T-helper 2 cell (primary cell): ENCODE data around the gene GALNTL6.
"Not testable (repeated sequence)": the region's sequence is repeated elsewhere in the genome, so short reads cannot be mapped to it uniquely, and the experiment has no call there.

ENCODE experiments used
- DNase-seq, 5 experiments: peaks; one replicate each; pipeline versions ENCODE4 v3.0.0 to v3.0.0-alpha.2; 2012 to 2022

GALNTL6 gene

DNA sequence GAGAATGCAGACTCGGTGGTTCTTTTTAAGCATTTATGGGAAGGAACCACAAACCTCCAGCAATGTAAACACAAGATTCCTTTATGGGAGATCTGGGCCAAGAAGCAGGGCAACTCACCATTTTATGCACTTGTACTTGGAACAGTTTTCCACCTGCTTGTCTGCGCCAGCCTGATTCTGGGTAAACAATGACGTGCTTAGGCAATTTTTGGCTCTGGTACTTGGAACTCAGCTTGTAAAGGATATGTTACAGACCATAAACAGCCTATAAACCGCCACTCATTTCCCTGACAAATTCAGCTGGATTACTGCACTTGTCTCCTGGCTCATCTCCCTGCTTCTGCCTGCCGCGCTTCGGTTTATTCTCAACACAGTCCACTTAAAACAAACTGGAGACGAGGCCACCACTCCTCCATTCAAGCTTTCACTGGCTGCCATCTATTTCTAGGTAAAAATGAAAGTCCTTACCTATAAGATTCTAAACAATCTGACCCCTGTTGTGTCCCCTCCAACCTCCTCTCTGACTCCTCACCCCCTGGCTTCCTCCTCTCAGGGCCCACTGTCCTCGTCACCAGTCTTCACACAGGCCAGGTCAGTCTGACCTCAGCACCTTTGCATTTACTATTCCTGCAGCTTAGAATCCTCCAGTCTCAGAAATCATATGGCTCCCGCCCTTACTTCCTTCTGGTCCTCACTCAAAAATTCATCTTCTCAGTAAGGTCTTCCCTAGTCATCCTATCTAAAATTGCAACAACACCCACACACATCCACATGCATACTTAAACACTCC, 1149.6 kb downstream of the GALNTL6 start:
- no peak for DNase-seq

DNA sequence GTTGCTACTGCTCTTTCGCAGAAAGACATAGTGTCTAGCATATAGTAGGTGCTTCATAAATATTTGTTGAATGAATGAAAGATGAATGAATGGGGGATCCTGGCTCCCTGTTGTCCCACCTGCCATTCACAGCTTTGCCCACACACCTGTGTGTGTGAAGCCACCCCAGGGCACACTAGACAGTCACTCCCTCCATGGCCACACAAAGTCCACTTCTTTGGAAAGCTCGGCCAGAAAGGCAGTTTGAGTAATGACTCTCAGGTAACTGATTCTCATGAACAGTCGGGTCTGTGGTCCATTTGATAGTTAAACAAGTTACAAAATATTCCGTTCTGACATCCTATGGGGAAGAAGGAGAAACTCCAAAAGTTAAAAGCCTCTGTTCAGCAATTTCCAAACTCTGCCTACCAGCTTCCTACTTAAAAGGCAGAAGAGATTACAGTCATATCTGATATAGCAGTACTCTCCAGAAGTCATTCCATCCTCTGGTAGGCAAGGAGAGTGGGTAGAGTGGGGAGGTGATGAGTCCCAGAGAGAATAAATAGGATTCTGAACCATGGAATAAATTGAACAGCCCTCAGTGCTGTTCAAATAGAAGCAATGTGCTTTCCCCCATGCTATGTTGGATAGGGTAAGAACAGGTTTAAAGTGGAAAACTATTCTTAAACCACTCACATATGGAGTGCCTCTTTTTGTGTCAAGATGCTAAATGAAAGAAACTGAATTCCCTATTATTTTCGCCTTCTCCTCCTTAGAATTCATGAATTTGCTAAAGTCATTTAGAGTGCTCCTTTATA, 1150.5 kb downstream of the GALNTL6 start:
- no peak for DNase-seq

DNA sequence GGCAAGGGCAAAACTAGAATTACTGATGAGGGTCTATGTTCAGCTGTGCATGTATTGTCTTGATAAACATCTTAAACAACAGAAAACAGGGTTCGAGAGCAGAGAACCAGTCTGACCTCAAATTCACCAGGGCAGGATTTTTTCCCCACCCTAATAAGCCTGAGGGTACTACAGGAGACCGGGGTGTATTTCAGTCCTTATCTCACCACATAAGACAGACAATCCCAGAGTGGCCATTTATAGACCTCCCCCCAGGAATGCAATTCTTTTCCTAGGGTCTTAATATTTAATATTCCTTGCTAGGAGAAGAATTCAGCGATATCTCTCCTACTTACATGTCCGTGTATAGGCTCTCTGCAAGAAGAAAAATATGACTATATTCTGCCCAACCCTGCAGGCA, 1157.0 kb downstream of the GALNTL6 start:
- not testable (repeated sequence) for DNase-seq

DNA sequence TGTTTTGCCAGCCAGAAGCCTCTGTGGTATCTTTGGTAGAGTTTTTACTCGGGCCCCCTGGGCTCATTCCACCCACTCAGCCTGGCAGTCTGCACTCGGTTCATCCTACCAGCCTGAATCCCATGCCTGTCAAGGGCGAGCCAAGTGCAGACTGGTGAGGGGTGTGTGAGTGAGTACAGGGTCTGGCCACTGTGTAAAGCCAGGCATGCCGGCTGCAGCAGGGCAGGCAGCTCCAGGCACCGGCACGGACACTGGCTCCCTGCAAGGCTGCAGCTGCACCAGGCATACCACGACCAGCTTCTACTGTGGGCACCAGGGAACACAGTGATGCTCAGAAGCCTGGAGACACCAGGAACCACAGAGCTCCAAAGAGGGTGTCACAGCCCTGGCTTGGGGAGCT, 1161.4 kb downstream of the GALNTL6 start:
- no peak for DNase-seq

DNA sequence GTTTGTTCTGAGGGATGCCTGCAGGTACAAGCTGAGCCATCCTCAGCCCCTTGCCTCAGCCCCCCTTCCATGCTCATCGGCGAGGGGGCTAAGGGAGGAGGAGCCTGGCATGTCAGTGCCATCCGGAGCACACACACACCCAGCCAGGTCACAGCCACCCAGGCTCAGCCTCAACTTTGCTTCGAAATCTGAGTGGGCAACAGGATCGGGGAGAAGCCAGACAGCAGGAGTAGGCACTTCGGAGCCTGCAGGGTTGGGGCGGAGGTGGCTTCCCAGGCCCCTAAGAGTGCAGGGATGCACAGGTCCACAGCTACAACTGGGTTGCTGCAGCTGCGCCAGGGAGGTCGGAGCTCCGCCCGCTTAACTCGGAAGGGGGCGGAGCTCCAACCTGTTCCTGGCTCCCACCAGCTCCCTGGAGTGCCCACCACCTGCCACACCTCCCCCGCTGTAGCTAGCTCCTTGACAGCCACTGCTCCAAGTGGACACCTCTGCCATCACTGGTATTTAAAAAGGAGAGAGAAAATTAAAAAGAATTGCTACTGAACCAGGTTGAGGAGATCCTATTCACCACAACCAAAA, 1162.5 kb downstream of the GALNTL6 start:
- DNase-seq, result no peak

DNA sequence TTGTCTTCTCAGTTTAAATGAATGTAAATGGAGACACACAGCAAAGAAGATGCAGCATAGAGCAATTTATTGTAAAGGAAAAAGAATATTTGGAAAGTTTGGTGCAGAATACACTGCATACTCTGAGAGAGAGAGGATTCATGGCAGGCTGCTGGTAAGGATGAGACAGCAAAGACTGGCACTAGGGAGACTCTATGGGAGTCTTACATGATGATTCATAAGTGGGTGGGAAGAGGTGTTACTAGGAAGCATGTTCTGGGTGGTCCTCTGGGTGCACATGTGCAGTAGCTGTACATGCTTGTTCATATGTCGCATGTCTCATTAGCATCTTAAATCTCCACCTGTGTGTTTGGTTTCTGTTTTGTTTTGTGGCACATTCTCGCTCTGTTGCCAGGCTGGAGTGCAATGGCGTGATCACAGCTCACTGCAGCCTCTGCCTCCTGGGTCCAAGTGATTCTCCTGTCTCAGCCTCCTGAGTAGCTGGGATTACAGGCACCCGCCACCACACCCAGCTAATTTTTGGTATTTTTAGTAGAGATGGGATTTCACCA, 1164.4 kb downstream of the GALNTL6 start:
- DNase-seq, result not testable (repeated sequence)

DNA sequence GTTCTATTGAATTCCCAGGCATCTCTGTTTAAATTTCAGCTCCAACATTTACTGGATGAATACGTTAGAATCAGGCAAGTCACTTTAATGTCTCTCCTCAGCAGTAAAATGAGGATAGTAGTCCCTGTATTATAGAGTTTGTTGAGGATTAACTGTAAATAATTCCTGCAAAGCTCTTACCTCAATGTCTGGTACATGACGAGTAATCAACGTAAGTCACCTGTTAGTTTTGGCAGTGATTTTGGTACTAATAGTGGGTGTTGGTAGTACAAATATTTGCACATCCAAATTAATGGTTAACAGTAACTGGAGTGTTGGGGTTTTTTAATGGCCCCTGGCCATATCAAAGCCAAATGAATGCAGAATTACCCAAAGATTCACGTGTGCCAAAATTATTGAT, 1165.6 kb downstream of the GALNTL6 start:
- DNase-seq, result no peak

DNA sequence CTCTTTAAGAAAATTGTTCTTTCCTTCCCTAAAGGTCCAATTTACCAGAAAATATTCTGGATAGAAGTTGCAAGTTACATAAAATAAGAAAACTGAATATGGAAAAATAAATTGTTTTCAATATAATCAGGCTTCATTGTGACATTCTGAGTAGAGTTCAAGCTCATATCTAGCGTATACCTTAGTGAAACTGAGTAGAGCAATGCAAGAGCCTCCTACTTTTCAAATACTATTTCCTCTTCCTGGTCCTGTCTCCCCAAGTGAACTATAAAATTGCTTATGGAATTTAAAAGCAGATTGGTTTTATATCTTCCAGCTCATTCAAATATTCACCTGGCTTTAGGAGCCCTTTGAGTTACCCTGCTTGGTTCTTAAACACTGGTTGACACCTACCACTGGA, 1166.1 kb downstream of the GALNTL6 start:
- no peak for DNase-seq

DNA sequence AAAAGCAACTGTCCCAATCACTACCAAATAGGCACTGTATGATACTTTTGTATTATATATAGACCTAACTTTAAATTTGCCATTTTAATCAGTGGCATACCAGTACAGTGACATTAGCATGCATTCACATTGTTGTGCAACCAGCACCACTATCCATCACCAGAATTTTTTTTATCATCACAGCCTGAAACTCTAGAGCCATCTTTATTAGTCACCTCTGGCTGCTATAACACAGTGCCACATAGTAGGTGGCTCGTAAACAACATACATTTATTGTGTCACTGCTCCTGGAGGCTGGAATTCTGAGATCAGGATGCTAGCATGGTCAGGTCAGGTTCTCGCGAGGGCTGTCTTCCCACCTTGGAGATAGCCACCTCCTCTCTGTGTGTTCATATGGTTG, 1167.0 kb downstream of the GALNTL6 start:
- DNase-seq, result no peak

DNA sequence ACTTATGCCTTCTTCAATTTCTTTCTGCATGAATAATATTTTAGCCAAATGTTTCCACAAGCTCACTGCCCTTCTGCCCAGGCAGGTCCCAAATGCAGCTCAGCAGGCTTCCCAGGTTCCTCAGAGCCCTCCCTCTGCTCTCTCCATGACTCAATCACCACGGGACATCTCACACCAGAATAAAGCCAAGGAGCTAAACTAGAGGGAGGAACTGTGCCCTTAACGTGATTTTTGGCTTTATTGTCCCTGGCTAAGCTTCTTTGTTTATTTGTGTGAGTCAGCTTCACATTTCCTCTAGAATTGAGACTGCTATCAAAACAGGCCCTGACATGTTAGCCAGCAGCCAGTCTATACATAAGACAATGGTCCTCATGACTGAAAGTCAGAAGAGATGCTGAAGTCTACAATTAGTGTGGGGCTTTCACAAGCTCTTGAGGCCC, 1169.0 kb downstream of the GALNTL6 start:
- DNase-seq, result no peak

DNA sequence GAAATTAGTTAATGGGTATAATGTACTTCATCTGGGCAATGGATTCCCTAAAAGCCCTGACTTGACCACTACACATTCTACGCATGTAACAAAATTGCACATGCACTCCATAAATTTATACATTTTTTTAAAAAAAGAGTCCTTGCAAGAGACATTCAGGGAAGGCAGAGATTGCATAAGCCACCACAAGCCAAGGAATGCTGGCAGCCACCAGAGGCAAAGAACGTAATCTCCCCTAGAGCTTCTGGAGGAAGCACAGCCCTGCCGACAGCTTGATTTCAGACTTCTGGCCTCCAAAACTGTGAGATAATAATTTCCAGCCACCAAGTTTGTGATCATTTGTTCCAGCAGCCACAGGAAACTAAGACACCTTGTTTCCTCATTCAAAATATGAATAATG, 1169.8 kb downstream of the GALNTL6 start:
- DNase-seq, result no peak

DNA sequence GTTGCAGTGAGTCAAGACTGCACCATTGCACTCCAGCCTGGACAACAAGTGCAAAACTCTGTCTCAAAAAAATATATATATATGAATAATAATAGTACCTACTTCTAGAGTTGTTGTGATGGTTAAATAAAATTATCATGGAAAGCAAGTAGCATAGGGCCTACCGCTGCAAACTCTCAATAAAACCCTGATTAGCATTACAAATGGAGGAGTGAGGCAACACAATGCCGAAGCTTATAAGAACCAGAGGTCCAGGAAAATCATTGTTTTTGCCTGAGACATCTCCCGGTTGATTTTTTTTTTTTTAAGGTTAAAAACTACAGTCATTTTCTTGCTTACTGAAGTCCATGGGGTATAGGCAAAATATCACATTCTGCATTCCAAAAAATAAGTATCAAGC, 1170.4 kb downstream of the GALNTL6 start:
- DNase-seq, result no peak

DNA sequence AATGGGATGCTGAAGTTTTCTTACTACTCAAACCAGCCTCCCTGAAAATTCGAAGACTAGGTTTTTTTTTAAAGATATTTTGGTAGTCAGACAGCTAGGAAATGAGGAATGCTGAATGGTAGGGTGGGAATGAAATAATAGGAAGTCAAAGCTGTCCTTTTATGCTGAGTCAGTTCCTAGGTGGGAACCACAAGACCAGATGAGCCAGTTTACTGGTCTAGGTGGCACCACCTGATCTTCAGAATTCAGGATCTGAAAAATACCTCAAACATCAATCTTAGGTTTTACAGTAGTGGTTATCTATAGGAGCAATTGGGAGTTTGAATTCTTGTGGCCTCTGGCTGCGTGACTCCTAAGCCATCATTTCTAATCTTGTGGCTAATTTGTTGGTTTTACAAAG, 1172.3 kb downstream of the GALNTL6 start:
- DNase-seq, result no peak

DNA sequence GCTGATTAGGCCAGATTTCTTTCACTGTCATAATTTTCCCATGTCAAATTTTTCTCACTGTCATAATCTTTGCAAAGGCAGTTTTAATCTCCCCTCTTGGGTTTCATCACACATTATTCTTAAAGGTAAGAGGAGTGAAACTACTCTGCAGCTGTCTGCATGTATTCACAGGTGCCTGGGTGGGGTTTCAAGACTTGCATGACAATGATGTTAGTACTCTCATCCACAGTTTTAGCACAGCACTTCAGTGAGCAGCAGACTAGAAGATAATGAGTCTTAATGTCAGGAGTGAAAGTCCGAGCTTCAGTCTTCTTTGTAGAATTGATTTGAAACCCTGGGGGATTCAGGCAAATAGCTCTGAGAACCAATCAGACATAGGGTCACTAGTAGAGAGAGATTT, 1172.9 kb downstream of the GALNTL6 start:
- DNase-seq, result no peak

DNA sequence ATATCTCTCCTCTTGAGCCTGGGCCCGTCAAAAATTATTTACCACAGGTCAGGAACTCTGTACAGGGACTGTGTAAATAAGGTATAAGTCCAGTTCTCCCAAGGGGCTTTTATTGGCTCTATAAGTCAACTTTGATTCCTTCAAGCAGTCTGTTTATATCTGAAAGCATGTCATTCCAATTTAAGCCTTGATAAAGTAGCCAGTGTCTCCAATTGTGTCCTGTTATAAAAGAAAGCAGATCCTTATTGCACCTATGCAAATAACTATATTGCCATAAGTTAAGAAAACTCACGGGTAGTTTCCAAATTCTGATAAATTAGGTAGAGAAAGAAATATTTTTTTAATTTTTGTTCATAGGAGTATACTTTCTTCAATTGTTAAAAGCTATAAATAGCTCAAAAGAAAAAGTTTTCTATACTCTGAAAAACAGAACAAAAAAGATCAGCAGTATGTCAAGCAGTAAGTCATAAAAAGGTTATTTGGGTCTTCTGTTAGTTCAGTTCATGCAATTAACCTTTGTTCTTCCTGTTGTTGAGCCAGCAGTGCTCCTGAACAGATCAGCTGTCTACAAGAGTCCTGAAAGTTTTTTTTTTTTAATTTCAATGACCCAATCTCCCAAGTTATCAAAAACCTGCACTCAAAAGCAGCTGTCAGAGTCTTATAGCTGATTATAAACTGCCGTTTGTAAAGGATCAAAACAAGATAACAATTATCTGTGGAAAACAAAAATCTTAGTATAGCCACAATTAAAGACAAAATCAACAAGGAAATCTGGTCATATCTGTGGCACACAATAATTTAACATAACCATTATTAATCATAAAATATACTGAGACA, 1177.0 kb downstream of the GALNTL6 start:
- DNase-seq, result no peak

DNA sequence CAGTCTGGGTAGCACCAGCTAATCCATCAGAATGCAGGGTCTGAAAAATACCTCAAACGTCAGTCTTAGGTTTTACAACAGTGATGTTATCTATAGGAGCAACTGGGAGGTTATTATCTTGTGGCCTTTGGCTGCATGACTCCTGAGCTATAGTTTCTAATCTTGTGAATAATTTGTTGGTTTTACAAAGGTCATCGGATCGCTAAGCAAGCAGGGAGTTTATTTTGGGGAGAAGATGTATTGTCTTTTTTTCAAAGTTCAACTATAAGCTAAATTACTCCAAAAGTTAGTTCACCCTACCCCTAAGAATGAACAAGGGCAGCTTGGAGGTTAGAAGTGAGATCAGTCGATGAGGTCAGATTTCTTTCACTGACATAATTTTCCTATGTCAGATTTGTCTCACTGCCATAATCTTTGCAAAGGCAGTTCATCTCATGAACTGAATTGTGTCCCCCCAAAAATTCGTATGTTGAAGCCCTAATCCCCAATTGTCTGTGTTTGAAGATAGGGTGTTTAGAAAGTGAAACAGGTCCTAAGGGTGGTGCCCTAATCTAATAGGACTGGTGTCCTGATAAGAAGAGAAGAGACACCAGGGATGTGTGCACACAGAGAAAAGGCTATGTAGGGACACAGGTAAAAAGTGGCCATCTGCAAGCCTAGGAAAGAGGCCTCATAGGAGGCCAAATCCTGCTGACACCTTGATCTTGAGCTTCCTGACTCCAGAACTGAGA, 1179.6 kb downstream of the GALNTL6 start:
- DNase-seq, result no peak

DNA sequence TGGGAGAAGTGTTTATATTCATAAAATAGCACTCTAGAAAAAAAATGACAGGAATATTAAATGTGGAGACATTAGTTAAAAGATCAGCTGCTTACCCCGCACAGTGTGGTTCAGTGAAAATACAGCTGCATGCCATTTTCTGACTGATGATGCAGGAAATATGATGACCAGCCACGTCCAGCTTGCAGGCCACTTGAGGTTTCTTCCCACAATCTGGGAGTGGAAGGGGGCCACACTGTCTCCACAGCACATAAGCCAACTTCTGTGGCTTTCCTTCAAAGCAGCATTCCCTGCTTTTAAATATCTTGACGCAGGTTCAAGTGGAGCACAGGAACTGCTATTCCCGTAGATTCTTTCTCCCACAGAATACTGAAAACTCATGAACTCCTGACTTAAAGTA, 1182.0 kb downstream of the GALNTL6 start:
- no peak for DNase-seq

DNA sequence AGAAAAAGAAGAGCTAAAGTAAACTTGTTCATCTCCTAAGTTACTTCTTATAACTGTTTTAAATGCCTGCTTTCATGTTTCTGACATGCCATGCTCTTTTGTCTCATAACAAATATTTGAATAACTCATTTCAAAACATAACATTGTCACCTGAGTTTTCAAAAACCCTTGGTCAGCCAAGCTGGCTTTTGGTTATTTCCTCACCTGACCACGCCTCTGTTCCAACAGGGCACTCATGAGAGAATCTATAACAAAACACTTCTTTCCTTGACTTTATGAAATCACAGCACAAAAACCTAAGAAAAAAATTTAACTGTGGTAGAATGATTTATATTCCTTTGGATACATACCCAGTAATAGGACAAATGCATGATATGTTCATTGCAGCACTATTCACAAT, 1182.5 kb downstream of the GALNTL6 start:
- no peak for DNase-seq

DNA sequence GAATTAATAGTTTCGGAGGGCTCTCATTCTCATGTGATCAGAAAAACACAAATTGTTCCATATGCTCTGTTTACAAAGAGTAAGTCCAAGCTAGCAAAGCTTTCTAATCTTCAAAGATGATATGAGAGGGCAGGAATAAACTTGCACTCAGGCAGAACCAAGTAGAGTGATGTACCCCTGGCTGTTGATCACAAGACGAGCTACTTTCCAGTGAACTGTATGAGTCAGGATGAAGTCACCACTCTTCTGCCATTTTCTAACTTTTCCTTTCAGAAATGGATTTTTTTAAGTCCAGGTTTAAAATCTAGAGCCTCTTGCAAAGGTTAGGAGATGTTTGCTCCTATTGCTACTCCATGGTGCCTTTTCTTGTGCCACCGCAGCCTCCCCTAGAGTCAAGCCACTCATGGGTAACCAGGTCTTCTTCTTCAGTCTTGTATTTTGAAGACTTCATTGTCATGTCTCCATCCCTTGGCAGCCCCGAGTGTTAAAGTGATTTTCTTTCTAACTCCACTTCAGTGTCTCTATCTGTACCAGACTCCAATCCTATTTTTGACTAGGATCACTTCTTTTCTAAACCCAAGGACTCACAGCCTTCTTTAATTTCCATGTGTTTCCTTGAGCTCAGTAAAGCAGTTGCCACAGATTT, 1183.5 kb downstream of the GALNTL6 start:
- DNase-seq, result no peak

DNA sequence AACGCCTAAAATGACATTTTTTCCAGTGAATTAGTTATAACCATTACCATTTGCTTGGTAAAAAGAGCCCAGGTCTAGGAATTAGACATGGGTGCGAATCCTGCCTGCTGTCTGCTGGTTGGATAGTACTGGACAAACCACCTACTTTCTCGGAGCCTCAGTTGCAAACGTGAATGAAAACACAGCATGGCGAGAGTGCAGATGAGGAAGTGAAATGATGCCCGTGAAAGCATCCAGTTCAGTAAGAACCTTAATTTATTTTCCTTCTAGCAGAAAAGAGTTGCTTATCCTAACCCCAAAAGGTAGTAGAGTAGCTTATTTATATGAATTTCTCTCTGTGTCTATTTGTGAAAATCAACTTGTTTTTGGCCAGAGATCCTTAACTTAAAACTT, 1184.0 kb downstream of the GALNTL6 start:
- DNase-seq, result no peak

DNA sequence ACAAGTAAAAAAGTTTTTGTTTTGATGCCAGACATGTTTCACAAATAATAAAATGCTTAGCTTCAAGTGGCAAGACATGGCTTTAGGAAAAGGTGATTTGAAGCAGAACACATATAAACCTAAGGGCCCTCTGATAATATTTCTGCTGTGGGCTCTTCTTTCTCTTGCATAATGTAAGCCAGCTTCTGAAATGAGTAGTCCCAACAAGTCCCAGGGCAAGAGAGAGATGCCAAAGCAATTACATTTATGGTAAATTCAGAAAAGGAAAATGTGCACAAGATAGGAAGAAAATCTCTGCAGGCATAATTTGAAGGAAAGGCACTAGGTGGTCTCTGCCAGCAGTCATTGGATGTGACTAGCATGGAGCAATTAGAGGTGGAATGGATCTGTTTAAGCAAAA, 1184.7 kb downstream of the GALNTL6 start:
- no peak for DNase-seq
